ENCODE data around the gene DSTYK.
"Not testable (repeated sequence)": the region's sequence is repeated elsewhere in the genome, so short reads cannot be mapped to it uniquely, and the experiment has no call there.

Gene DSTYK

GRCh38 chr1:205240118-205240517, 28.6 kb upstream of the DSTYK start:
- Histone ChIP-seq H3K27me3 (ENCODE audit: control insufficient read depth, insufficient read depth, low read length) (no peaks in the 10 kb centered on the region), H3K27ac (ENCODE audit: low read depth, low read length) (no peak overlapping the region), H3K9me3 (ENCODE audit: control insufficient read depth, insufficient read depth, low read depth, low read length) (no peaks in the 10 kb centered on the region), H3K36me3 (ENCODE audit: control insufficient read depth, insufficient read depth, low read length) (peaks cover 5% of the 10 kb centered on the region; the same call in 1 of the 2 replicates), H3K4me3 (ENCODE audit: low read depth, low read length) (no peak overlapping the region), H3K4me1 (ENCODE audit: control insufficient read depth, insufficient read depth, low read length) (no peaks in the 10 kb centered on the region), H3K9ac (ENCODE audit: low read length) (no peak overlapping the region)

GRCh38 chr1:205239078-205239477, 27.6 kb upstream of the DSTYK start:
- H3K9me3 ChIP-seq (ENCODE audit: control insufficient read depth, insufficient read depth, low read depth, low read length) = no peaks in the 10 kb centered on the region
- H3K9ac ChIP-seq (ENCODE audit: low read length) = no peak overlapping the region
- H3K27ac ChIP-seq (ENCODE audit: low read depth, low read length) = no peak overlapping the region
- peaks cover 5% of the 10 kb centered on the region; the same call in 1 of the 2 replicates for H3K36me3 ChIP-seq (ENCODE audit: control insufficient read depth, insufficient read depth, low read length)
- no peaks in the 10 kb centered on the region for H3K4me1 ChIP-seq (ENCODE audit: control insufficient read depth, insufficient read depth, low read length)
- H3K4me3 ChIP-seq (ENCODE audit: low read depth, low read length) = no peak overlapping the region
- H3K27me3 ChIP-seq (ENCODE audit: control insufficient read depth, insufficient read depth, low read length) = no peaks in the 10 kb centered on the region

- no peak overlapping the region for H3K4me3 ChIP-seq (ENCODE audit: low read depth, low read length)
These were observed 26.3 kb upstream of the DSTYK start for GRCh38 chr1:205237526-205238484.

GRCh38 chr1:205236951-205237475, 25.5 kb upstream of the DSTYK start:
- H3K27ac ChIP-seq (ENCODE audit: low read depth, low read length) = no peak overlapping the region
- no peaks in the 10 kb centered on the region for H3K27me3 ChIP-seq (ENCODE audit: control insufficient read depth, insufficient read depth, low read length)
- no peak overlapping the region for H3K4me3 ChIP-seq (ENCODE audit: low read depth, low read length)
- no peaks in the 10 kb centered on the region for H3K9me3 ChIP-seq (ENCODE audit: control insufficient read depth, insufficient read depth, low read depth, low read length)
- no peak overlapping the region for H3K9ac ChIP-seq (ENCODE audit: low read length)
- H3K36me3 ChIP-seq (ENCODE audit: control insufficient read depth, insufficient read depth, low read length) = peaks cover 3% of the 10 kb centered on the region; the same call in 1 of the 2 replicates
- H3K4me1 ChIP-seq (ENCODE audit: control insufficient read depth, insufficient read depth, low read length) = no peaks in the 10 kb centered on the region

More at GRCh38 chr1:205237526-205238484, 26.3 kb upstream of the DSTYK start:
- peaks cover 5% of the 10 kb centered on the region; the same call in 1 of the 2 replicates for H3K36me3 ChIP-seq (ENCODE audit: control insufficient read depth, insufficient read depth, low read length)
- H3K9me3 ChIP-seq (ENCODE audit: control insufficient read depth, insufficient read depth, low read depth, low read length) = no peaks in the 10 kb centered on the region
- no peaks in the 10 kb centered on the region for H3K27me3 ChIP-seq (ENCODE audit: control insufficient read depth, insufficient read depth, low read length)
- no peak overlapping the region for H3K27ac ChIP-seq (ENCODE audit: low read depth, low read length)
- H3K9ac ChIP-seq (ENCODE audit: low read length) = no peak overlapping the region
- H3K4me1 ChIP-seq (ENCODE audit: control insufficient read depth, insufficient read depth, low read length) = no peaks in the 10 kb centered on the region

GRCh38 chr1:205236526-205236925, 25.0 kb upstream of the DSTYK start:
- Histone ChIP-seq H3K4me3 (ENCODE audit: low read depth, low read length) (no peak overlapping the region), H3K9me3 (ENCODE audit: control insufficient read depth, insufficient read depth, low read depth, low read length) (no peaks in the 10 kb centered on the region), H3K9ac (ENCODE audit: low read length) (no peak overlapping the region), H3K27ac (ENCODE audit: low read depth, low read length) (no peak overlapping the region), H3K4me1 (ENCODE audit: control insufficient read depth, insufficient read depth, low read length) (no peaks in the 10 kb centered on the region), H3K27me3 (ENCODE audit: control insufficient read depth, insufficient read depth, low read length) (no peaks in the 10 kb centered on the region), H3K36me3 (ENCODE audit: control insufficient read depth, insufficient read depth, low read length) (no peaks in the 10 kb centered on the region)

- H3K27ac ChIP-seq (ENCODE audit: low read depth, low read length) = no peak overlapping the region
- no peaks in the 10 kb centered on the region for H3K36me3 ChIP-seq (ENCODE audit: control insufficient read depth, insufficient read depth, low read length)
- H3K27me3 ChIP-seq (ENCODE audit: control insufficient read depth, insufficient read depth, low read length) = no peaks in the 10 kb centered on the region
These were observed 24.4 kb upstream of the DSTYK start for GRCh38 chr1:205235951-205236350.

GRCh38 chr1:205233986-205234385, 22.5 kb upstream of the DSTYK start:
- not testable (repeated sequence) for H3K9ac ChIP-seq (ENCODE audit: low read length); H3K27ac ChIP-seq (ENCODE audit: low read depth, low read length); H3K9me3 ChIP-seq (ENCODE audit: control insufficient read depth, insufficient read depth, low read depth, low read length)

More at GRCh38 chr1:205235951-205236350, 24.4 kb upstream of the DSTYK start:
- H3K9me3 ChIP-seq (ENCODE audit: control insufficient read depth, insufficient read depth, low read depth, low read length) = no peaks in the 10 kb centered on the region
- H3K4me3 ChIP-seq (ENCODE audit: low read depth, low read length) = no peak overlapping the region
- H3K9ac ChIP-seq (ENCODE audit: low read length) = no peak overlapping the region
- H3K4me1 ChIP-seq (ENCODE audit: control insufficient read depth, insufficient read depth, low read length) = no peaks in the 10 kb centered on the region

GRCh38 chr1:205232945-205233397, 21.5 kb upstream of the DSTYK start:
- peaks cover 10% of the 10 kb centered on the region; the same call in 1 of the 2 replicates for H3K27me3 ChIP-seq (ENCODE audit: control insufficient read depth, insufficient read depth, low read length)
- no peak overlapping the region for H3K27ac ChIP-seq (ENCODE audit: low read depth, low read length)
- no peaks in the 10 kb centered on the region for H3K36me3 ChIP-seq (ENCODE audit: control insufficient read depth, insufficient read depth, low read length)
- H3K9ac ChIP-seq (ENCODE audit: low read length) = no peak overlapping the region
- peaks cover 6% of the 10 kb centered on the region for H3K4me1 ChIP-seq (ENCODE audit: control insufficient read depth, insufficient read depth, low read length)
- H3K9me3 ChIP-seq (ENCODE audit: control insufficient read depth, insufficient read depth, low read depth, low read length) = no peaks in the 10 kb centered on the region
- H3K4me3 ChIP-seq (ENCODE audit: low read depth, low read length) = no peak overlapping the region

More at GRCh38 chr1:205233986-205234385, 22.5 kb upstream of the DSTYK start:
- H3K4me1 ChIP-seq (ENCODE audit: control insufficient read depth, insufficient read depth, low read length); H3K4me3 ChIP-seq (ENCODE audit: low read depth, low read length); H3K36me3 ChIP-seq (ENCODE audit: control insufficient read depth, insufficient read depth, low read length); H3K27me3 ChIP-seq (ENCODE audit: control insufficient read depth, insufficient read depth, low read length): not testable (repeated sequence)

- Histone ChIP-seq H3K9me3 (ENCODE audit: control insufficient read depth, insufficient read depth, low read depth, low read length) (no peaks in the 10 kb centered on the region), H3K4me1 (ENCODE audit: control insufficient read depth, insufficient read depth, low read length) (peaks cover 7% of the 10 kb centered on the region), H3K36me3 (ENCODE audit: control insufficient read depth, insufficient read depth, low read length) (no peaks in the 10 kb centered on the region), H3K27ac (ENCODE audit: low read depth, low read length) (no peak overlapping the region), H3K4me3 (ENCODE audit: low read depth, low read length) (no peak overlapping the region), H3K9ac (ENCODE audit: low read length) (no peak overlapping the region), H3K27me3 (ENCODE audit: control insufficient read depth, insufficient read depth, low read length) (peaks cover 10% of the 10 kb centered on the region; the same call in 1 of the 2 replicates)
These were observed 20.8 kb upstream of the DSTYK start for GRCh38 chr1:205232127-205232820.

GRCh38 chr1:205230982-205231381, 19.5 kb upstream of the DSTYK start:
- peaks cover 10% of the 10 kb centered on the region; the same call in 1 of the 2 replicates for H3K27me3 ChIP-seq (ENCODE audit: control insufficient read depth, insufficient read depth, low read length)
- peaks cover 20% of the 10 kb centered on the region for H3K4me1 ChIP-seq (ENCODE audit: control insufficient read depth, insufficient read depth, low read length)
- no peak overlapping the region for H3K27ac ChIP-seq (ENCODE audit: low read depth, low read length)
- no peak overlapping the region for H3K4me3 ChIP-seq (ENCODE audit: low read depth, low read length)
- no peaks in the 10 kb centered on the region for H3K36me3 ChIP-seq (ENCODE audit: control insufficient read depth, insufficient read depth, low read length)
- H3K9me3 ChIP-seq (ENCODE audit: control insufficient read depth, insufficient read depth, low read depth, low read length) = no peaks in the 10 kb centered on the region
- no peak overlapping the region for H3K9ac ChIP-seq (ENCODE audit: low read length)
